Activated CD8-positive, alpha-beta memory T cell treated with anti-CD3 and anti-CD28 coated beads, Interleukin-2, amount 50 U/mL, for 4 hours (primary cell): ENCODE data around the gene KCNMA1.

Experiments
- DNase-seq: peaks from one replicate; pipeline ENCODE4 v3.0.0-alpha.2; 2020

KCNMA1 gene

DNA sequence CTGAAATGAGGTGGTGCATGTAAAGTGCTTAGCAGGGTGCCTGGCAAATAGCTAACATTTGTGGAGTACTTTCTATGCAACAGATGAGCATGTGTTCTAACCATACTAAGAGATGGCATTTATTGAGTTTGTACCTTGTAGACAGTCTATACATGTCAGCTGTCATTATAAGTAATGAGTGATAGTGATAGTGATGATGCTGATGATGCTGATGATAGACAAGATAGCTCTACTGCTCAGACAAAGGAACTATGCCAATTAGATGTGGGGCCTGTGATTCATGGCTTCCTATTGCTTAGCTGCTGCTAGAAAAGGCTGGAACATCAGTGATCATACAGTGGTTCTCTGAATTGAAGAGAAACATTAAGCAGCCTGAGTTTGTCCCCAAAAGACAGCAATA is 585.8 kb downstream of the KCNMA1 start:
- DNase-seq = no peak

DNA sequence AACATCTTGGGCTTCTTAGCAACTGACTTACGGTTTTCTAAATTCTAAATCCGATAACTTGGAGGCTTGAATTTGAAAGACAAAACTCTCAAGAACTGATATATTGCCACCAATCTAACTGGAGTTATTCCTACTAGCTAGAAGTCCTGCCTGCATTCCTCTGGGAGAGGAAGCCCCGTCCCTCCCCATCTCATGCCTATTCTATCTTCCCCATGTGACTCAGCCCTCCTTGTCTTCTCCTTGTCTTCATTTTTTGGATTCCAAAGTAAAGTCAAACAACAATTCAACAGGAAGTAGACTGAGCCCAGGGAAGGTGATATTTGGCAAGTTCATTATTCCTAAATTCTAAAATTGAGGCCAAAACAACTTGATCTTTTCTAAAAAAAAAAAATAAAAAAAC is 587.7 kb downstream of the KCNMA1 start:
- DNase-seq = no peak

DNA sequence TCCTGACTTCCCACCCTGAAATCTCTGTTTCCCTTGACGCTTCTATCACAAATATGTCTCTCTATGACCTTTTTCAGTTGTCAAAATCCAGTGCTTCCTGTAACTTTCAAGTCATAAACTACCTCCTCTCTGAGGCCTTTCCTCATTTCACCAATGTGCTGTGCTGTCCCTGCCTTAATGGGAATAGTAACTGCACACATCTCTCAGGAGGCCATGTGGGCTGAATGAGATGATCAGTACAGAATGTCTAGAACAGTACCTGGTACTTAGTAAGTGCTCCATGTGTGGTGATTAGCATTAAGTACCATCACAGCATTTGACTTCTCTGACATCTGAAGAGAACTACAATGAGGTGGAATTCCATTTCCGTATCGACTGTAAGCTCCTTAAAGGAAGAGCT is 588.5 kb downstream of the KCNMA1 start:
- DNase-seq = no peak

DNA sequence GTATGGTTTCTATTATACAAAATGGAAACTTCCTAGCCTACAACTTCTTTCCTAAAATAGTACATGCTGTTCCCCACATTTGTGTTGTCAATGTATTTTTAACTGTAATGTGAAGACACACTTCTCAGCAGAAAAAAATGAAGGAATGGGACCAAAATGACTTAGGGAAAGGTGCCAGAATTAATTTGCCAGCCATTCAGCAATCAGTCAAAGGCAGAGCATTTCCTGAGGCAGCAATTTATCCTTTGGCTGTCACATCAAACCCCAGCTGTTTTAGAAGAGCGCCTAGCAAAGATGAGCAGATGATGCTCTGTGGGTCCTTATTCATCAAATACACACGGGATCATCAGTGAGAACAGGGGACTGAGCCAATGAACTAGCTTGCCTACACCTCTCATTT is 592.5 kb downstream of the KCNMA1 start:
- DNase-seq = no peak

DNA sequence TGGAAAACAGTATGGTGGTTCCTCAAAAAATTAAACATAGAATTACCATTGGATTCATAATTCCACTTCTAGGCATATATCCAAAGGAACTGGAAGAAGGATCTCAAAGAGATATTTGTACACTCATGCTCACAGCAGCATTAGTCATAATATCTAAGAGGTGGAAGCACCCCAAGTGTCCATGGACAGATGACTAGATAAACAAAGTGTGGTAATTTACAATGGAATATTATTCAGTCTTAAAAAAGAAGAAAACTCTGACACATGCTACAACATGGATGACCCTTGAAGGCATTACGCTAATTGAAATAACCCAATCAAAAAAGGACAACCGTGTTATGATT is 594.2 kb downstream of the KCNMA1 start:
- DNase-seq = no peak

DNA sequence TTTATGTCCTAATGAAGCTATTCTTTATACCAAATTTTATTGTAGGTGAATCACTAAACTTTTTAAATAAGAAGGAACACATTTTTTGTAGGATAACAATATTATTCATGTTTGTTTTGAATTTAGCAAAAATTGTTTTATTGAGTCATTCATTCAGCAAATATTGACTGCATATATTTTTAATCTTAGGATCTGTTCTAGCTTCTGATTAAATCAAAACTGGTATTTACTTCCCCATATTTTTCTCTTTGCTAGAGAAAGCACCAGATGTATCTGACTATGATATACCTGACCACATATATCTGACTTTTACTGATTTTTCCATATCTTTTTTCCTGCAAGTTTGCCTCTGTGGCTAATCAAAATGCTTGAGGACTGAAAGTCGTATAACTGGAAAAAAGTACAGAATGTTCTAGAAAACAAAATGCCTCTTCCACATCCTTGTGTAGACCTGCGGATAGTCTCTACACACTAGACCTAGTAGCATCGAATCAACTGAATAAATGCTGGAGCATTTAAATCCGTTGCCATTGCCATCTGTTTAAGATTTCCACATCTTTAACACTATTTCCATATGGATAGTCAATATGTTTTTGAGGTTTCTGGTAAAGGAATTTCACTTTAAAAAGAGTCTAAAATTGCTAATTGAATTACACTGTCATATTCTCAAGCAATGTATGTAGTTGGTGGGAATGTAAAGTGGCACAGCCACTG is 594.7 kb downstream of the KCNMA1 start:
- no peak for DNase-seq

DNA sequence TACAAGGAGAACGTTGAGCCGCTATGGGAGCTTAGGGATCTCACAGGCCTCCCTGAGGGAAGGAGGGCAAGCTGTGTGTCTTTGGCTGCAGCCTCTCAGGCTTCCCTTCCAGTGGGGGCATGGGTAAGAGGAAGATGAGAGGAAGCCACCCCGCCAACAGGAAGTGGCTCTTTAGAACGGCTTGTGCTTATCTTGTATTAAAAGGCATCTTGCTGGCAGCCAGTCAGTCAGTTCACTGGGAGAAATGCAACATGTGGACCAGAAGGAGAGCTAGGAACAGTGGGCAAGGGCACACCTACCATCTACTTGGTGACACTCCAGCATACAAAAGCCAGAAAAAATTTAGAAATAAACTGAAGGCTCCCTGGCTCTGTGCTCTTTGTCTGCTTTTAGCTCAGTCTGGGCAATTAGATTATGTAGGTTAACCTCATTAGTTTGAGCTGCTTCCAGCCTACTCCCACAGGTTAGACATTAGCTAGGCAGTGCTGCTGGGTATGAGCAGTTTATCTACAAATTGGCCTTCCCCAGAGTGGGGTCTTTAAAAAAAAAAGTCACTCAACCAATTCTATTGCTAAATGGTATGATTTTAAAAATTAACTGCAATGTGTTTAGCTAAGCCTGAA is 595.9 kb downstream of the KCNMA1 start:
- DNase-seq = no peak

DNA sequence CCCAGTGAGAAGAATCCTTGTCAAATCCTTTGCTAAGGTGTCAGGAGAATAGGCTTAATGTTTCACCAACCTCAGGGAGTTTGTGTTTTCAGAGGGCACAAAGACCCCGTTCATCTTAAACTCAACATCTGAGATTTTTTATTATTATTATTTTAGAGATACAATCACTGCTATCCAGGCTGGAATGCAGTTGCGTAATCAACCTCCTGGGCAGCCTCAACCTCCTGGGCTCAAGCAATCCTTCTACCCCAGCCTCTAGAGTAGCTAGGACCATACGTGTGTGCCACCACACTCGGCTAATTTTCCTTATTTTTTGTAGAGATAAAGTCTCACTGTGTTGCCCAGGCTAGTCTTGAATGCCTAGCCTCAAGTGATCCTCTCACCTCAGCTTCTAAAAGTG is 599.2 kb downstream of the KCNMA1 start:
- no peak for DNase-seq

DNA sequence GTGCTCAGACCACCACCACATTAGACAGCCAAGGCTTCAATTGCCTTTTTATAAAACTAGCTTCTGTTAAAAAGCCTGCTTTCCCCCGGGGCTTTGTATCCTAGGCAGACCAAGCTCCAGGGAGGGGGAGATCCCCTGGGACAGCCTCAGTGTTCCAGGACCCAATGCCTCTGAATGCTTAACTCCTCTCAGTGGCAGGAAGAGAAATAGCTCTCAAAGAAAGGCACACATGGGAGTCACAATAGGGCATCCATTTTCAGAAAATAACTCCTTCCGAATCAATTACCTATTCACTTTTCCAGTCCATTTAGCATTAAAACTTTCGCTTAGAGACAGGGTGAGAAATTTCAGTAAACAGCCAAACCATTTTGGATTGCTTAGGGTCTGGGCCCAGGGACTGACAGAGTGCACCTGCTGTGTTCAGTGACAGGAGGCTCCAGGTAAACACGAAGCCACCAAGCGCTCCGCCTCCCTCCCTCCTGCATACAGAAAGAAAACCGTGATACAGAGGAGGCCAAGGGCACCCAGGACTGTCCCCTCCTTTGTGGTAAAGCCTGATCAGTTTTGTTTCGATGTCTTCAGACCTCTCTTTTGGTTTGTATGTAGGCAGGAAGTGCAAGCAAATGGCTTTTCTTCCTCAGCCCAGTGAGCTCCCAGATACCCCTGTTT is 599.7 kb downstream of the KCNMA1 start:
- no peak for DNase-seq

DNA sequence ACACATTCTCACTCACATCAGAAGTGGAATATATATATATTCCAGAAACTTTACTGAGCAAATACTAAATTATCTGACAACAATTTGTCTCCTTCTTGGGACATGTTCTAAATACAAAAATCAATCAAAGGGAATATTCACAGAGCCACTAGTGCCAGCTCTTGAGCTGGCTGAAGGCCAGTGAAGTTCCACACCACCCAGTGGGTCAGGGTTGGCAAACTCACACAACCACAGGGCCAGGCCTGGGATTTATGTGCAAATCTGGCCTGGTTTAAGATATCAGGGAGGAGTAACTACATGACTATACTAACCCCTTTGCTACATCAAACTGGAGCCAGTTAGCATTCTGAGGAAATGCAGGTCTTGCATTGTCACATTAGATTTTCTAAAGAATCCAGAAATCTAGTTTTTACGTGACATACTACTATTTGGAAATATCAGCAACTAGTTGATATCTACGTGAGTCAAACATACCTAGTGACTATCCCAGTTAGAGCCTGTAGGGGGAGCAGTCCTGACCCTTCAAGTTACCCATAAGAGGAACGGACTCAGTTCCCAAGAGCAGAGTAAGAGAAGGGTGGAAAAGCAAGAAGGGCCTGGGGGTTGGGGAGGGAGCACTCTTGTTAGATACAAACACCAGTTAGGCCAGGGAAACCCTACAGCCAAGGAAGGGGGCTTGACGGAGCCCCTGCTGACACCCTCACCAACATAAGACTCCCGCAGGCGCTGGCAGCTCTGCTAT is 600.4 kb downstream of the KCNMA1 start:
- no peak for DNase-seq

DNA sequence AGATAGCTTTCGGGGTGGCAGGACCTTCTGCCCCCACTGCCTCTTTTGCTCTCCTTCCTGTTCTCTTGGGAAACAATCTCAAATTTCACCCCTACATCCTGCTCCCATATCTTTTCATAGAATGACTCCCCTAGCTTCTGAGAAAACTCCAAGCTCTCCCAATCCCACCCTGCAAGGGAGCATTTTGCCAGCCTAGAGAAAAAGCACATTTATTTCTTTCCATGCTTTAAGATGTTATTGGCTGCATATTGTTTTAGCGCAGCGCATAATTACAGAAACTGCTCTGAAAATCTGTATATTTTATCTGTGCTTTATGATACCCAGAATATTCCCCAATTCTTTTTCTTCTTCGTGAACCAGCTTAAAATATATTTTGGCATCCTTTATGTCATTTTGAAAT is 601.3 kb downstream of the KCNMA1 start:
- no peak for DNase-seq

DNA sequence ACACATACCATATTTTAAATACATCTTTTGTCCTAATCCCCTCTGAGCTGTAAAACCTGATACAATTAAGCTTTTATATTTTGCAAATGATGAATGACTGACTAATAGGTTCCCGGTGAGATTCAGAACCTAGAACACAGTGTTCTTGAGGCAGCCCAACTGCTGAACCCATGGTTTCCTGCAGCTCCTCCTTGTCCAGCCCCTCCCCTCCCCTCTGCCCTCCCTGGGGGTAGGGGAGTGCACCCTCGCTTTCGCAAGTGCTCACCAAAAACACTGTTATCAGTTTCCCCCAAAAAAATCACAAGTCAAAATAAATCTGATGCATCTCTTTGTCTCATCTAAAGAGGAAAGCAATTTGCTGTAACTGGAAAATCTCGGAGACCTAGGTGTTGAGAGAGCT is 602.8 kb downstream of the KCNMA1 start:
- no peak for DNase-seq

DNA sequence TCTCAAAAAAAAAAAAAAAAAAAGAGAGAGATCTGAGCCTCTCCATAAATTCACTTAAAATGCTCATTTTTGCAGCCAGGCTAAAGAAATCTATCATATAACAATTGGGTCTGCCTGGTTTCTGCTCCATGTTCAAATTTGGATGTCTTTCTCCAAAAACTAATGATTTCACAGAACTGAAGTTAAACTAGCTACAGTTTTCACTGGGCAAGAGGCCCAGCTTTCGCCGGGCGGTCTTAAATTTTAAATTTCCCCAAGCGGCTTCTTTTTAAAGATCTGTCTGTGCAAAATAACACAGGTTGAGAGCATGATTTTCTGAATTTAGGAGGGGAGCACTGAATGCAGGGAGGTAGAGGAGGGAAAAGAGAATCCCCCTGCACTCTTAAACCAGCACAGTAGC is 603.4 kb downstream of the KCNMA1 start:
- no peak for DNase-seq

DNA sequence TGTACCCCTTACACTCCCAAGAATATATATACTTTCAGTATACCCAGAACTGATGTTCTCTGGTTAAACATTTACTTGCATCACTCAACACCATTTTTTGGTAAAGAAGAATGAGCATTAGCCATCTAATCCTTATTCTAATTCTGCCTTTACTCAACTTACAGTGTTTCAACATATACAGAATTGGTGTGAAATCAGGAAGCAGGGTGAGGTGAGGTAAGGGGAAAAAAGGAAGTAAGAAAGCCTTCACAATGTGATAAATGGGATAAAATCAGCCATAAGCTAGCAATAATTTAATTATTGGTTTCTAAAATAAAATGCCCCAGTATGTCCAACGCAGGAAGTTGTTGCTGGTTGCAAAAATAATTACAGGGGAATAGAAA is 605.4 kb downstream of the KCNMA1 start:
- DNase-seq = no peak

DNA sequence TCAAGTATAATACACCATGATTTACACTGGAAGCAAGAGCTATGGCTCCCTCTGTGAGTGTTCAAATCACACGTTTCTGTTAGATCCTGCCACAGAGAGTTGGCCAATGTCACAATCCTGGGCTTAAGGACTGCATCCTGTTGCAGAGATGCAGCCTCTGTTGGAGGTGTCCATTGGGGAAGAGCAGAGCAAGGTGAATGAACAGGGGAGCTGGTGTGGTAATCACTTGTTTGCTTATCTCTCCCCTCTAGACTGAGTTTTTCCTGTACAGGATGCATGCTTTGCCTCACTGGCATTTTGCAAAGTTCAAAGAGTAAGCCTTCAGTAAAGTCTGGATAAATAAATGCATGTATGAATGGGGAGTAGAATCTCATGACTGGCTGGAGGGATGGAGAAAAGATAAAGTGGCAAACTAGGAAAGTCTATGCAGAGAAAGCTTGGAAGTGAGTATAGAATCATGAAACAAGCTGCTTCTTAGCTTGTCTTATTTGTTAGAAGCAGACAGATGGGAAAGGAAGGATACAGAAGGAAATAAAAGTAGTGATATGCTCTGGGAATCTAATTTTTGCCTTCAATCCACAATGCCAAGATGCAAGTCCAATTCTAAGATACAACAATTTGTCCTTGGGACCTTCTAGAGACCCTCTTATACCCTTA is 605.9 kb downstream of the KCNMA1 start:
- DNase-seq = no peak

DNA sequence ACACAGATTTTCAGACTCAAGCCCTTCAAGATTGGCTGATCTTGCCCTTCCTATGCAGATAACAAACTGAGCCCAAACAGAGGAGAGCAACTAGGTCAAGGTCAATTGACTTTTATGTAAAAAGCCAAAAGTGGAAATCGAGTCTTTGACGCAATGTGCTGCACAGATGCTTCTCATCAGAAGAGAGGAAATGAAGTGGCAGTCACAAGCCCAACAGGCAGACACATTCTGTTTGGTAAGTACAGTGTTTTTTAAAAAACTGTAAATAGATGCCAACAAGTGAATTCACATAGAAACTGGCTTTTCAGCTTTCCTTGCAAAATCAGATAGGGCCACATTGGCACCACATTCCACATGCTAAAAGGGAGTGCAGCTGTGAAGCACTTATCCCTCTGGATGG is 606.6 kb downstream of the KCNMA1 start:
- DNase-seq = no peak

DNA sequence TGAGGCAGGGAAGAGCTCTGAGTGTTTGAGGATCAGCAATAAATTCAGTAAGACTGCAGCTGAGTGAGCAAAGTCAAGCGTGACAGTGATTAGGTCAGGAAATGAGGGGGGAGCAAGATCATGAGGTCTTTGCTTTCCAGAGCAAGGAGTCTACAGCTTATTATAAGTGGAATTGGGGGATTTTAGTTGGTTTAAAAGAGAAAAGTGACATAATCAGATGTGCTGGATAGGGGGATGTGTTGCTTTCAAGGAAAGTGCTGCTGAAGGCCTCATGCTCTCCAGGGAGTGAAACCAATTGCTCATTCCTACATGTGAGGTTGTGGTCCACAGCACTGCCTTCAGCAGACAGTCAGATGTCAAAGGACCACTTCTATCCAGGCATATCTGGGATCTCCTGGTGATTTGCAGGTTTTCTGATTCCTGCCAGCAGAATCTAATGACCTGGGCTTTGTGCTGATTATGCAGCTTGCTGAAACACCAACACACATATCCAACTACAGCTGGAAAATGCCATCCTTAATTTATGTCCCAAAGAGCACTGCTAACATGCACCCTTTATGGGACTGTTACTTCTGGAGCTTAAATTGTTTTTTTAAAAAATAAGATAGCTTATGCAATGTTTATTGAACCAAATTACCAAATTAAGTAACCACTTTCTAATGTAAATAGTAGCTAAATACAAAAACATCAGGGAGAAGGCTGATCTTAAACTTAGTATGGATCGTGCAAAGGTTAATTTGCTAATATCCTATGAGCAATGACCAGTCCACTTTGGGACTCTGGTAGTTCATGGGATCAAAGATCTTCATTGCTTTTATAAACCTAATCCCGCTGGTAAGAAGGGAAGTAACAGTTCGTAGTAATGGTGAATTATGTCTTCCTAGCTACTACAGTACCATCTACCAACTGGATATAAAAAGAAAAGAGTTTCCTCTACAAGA is 607.6 kb downstream of the KCNMA1 start:
- no peak for DNase-seq

DNA sequence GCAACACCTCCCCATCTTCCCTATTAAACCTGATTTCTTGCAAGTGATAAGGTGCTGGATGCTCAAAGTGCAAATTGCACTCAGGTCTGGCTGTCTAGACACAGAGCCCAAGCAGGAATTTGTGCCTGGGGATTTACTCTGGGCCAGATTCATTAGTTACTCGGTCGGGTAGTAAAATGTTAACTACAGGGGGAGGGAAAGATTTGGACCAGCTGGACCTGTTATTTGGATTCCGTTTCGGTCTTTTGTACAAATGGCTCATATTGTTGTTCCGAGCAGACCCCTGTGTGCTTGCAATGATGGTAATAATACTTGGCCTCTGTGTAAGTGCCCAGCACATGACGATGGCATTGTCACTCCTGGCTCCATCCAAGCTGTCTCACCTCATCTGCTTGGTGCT is 609.6 kb downstream of the KCNMA1 start:
- DNase-seq = no peak

DNA sequence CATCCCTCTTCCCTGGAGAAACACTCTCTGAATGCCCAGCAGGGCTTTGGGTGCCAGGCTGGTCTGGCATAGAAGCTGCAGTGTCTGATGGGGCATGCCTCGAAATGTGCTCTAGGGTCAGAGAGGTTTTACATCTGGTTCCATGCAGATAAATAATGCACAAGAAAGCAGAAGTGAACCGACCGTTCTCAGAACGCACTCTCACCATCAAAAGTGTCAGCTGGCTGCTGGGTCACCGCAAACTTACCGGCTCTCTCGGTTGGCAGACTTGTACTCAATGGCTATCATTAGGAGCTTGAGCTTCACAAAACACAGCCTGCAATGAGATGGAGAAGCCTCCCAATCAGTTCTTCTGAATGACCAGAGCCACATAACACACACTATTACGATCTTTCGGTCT is 610.0 kb downstream of the KCNMA1 start:
- no peak for DNase-seq

DNA sequence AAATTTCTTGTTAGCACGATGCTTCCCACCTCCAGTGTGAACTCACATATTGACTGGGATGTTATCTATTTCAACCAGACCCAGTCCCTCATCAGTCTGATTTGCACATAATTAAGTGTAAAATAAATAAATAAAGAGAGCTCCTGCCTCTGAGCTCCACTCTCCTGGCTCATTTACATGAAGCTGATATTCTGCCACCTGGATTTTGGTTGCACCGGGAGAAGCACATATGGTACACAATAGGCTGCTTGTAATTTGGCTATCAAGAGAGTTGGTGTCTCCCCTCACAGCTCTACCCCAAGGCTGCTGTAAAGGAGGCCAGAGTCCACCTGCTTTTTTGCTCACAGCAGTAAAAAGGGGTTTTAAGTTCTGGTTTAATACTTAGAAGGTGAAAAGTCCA is 610.5 kb downstream of the KCNMA1 start:
- no peak for DNase-seq

DNA sequence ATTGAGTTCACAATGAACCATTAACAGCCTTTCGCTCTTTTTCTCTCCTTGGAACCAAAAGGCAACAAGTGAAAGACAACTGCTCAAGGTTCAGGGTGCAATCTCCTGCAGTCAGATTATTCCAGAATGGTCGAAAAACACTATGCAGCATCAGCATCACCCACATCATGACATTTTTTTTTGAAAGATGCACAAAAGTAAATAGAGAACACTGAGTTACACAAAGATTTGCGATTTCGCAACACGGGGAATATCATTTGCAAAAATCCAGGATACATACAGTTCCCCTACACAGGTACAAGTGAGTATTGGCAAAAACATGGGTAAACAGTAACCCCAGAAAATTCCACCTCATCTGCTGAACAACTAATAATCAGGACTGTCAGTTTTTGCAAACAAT is 611.5 kb downstream of the KCNMA1 start:
- no peak for DNase-seq

DNA sequence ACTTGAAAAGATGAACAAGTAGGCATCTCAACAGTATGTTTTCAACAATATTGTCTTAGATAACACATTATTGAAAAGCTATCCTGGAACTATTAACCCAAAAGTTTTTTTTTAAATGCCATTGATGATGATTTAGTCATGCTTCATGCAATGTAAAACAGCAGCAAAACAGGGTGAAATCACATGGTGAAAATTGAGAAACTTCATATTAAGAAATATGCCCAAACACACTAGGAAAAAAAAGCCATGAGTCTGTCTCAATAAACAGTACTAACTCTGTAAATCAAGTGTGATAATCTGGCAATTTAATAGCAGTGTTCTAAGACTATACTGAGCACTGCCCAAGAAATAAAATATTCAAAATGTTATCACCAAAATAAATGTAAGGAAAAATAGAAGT is 613.1 kb downstream of the KCNMA1 start:
- no peak for DNase-seq
